HG03045 (cell line): ENCODE results near the gene PMM2.

Experiments
- ATAC-seq: cut with Tn5 transposase; IDR thresholded peaks from one replicate; pipeline ENCODE4 v1.9.1; 2021; ENCODE audit warnings: mild to moderate bottlenecking, moderate library complexity; ENCODE audit not compliant: unreplicated experiment

Gene PMM2

GRCh38 chr16:8849411-8850011 lies 51.9 kb downstream of the PMM2 start:
- ATAC-seq, result no peak

GRCh38 chr16:8850279-8850885 lies 52.7 kb downstream of the PMM2 start:
- ATAC-seq, result no peak

DNA sequence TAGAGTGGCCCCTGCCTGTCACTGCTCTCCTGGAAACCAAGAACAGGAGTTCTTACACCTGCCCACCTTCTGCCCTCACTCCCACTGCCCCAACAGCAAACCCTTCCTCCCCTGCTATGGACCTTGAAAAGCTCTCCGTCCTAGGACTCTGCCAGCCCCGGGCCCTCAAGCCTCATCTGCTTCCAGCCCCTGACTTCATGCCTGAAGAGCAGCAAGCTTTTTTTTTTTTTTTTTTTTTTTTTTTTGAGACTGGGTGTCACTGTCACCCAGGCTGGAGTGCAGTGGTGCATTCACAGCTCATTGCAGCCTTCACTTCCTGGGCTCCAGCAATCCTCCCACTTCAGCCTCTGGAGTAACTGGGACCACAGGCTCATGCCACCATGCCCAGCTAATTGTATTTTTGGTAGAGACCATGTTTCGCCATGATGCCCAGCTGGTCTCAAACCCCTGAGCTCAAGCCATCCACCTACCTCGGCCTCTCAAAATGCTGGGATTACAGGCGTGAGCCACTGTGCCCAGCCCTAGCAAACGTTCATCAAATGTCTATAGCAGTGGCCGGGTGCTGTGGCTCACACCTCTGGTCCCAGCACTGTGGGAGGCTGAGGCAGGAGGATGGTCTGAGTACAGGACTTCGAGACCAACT lies 54.2 kb downstream of the PMM2 start:
- no peak for ATAC-seq

DNA sequence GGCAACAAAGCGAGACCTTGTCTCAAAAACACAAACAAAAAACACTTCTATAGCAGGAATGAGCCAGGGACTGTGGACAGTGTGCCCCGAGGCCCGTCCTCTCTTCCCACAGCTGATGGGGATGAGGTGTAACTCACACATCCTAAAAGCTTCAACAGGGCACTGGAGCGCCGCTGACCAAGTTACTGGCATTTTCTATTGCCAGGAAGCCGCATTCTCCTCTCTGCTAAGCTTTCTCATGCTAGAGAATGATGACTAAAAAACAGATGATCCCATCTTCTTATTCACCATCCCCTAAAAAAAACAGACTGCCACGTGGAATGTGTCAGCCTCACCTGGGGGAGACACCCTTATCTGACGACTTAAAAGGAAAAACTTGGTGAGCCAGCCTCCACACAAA lies 54.9 kb downstream of the PMM2 start:
- ATAC-seq, result no peak

DNA sequence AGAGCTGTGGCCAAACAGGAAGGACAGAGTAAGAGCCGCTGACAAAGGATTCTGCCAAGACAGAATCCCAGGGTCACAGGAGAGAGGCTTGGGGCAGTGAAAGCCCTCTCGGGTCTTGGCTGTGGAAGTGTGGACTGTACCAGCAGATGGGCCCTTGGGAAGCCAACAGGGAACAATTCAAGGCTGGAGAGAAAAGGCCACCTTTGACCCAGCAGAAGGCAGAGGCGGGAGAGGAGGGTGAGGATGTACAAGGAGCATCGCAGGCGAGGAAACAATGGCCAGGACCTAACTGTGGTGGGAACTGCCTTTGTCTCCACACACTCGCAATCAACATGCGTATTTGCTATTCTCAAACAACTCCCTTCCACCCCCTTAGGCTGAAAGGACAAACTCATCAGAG lies 55.5 kb downstream of the PMM2 start:
- ATAC-seq, result no peak

- no peak for ATAC-seq
These were observed 56.0 kb downstream of the PMM2 start for GRCh38 chr16:8853611-8854010.

- no peak for ATAC-seq
These were observed 56.8 kb downstream of the PMM2 start for GRCh38 chr16:8854298-8854948.

DNA sequence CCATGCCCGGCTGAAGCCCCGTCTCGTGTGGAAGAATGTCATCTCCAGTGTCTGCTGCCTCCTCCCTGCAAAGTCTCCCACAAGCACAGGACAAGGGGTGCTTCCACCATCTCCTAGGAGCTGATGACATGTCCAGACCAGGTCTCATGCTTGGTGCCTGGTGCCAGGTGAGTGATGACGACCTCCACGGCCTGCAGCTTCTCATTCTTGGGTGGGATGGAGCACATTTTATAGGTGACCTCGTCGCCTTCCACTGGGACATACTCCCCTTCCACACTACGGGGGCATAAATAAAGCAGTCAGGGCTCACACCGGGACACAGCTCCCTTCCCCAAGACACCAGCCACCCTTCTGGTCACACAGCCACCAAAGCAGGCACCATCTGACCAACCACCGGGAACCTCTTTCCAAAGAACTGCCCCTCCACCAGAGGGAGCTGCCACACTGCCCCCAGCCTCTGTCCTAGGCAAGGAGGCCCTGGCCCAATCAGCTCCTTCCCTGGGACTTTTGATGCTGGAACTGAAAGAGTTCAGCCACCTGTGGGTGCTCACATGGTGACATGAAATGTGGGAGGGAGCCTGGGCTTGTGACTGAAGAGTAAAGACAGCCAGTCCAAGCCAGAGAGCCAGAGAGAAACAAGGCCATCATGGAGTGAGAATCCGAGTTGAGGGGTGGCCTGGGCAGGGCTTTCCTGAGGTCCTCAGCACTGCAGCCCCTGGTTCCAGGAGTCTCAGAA lies 57.6 kb downstream of the PMM2 start:
- no peak for ATAC-seq

- no peak for ATAC-seq
These were observed 58.3 kb downstream of the PMM2 start for GRCh38 chr16:8855972-8856371.

GRCh38 chr16:8858994-8859912 lies 61.6 kb downstream of the PMM2 start:
- ATAC-seq, result no peak

DNA sequence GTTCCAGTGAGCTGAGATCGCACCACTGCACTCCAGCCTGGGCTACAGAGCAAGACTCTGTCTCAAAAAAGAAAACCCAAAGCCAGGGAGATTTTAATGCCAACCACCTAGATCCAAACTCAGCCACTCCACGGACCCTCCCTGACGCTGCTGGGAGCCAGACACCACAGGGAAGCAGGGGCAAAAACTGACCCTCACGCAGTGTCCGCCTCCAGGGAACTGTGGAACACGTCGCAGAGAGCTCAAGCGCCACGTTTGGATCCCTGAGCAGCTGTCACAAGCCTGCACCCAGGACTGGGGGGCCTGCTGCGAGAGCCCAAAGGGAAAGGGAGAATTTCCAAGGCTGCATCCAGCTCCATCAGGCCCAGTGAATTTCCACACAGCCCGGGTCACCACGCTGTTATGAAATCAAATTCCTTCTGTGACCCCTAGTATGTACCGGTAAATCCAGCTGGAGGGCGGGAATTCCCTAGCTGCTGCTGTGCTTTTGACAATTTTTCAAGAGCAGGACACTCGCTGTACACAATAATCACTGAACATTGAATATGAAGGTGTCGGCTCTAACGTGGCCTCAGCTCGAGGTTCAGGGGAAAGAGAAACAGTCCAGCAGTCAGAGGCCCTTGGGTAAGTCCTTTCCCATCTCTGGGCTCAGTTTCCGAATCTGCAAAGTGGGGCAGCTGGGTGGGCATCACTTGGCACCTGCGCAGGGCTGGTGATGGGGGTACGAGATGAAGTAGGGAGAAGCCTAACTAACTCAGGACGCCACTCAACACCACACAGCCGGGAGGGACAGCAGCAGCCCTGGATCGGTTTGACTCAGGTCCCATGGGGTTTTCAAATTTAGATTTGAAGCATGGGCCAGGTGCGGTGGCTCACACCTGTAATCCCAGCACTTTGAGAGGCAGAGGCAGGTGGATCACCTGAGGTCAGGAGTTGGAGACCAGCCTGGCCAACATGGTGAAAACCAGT lies 62.6 kb downstream of the PMM2 start:
- ATAC-seq, result no peak

- no peak for ATAC-seq
These were observed 64.1 kb downstream of the PMM2 start for GRCh38 chr16:8861563-8862308.

DNA sequence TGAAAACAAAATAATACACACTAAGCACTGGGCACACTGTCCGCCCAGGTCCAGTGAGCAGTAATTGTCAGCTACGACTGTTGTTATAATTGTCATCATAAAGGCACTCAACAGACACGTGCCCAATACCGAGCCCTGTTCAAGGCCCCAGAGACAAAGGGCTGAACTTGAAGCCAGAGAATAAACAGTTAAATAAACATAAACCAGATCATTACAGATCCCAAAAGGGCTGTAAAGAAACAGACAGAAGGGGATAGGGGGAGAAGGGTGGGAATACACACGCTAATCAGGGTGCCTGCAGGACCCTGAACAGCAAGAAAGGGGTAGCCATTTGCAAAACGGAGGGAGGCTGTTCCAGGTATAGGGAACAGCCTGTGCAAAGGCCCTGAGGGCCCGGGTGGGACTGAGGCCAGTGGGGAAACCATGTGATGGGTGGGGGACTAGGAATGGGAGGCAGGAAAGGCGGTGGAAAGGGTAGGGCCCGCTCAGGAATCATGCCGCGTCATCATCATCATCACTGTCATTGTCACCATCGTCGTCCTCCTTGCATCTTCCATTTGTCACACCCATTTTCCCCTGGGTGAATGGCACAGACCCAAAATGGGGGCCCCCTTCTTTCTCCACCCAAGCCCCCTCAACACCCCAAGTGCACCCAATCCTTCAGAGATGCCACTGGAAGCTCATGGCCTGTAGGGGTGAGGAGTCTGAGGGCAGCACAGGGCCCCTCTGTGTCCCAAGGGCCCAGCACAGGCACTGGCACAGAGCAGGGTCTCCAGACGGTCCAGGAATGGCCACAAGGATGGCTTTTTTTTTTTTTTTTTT lies 64.9 kb downstream of the PMM2 start:
- no peak for ATAC-seq

- ATAC-seq, result no peak
These were observed 66.2 kb downstream of the PMM2 start for GRCh38 chr16:8863594-8864424.

GRCh38 chr16:8864480-8865110 lies 67.0 kb downstream of the PMM2 start:
- ATAC-seq, result no peak

DNA sequence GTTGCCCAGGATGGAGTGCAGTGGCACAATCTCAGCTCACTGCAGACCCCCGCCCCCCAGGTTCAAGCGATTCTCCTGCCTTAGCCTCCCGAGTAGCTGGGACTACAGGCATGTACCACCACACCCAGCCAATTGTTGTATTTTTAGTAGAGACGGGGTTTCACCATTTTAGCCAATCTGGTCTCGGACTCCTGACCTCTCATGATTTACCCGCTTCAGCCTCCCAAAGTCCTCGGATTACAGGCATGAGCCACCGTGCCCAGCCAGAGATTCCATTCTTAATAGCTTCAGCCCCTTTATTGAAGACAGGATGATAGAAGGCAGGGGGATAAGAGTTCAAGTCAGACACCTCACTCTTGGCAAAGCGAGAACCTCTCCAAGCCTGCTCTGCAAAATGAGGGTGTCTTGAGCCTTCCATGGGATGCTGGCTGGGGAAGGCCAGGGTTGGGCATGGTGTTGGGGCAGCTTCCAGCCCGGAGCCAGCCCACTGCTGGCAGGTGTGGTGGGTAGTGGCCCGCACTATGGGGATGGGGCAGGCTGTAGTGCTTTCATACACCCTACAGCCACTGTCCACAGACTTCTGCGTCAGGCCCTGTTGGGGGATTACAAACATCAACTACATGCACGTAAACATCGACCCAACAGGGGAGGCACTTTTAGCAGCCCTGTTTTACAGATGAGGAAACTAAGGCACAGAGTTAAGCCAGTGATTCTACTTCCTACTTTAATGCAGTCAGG lies 67.7 kb downstream of the PMM2 start:
- no peak for ATAC-seq
